ENCODE measurements around the gene BMPR1B. TPM values are rescaled to one million over a fixed set of nuclear protein-coding genes. Genes with fewer than 3 reads are reported as not detected.

BMPR1B gene
- total and polyA plus RNA-seq, 4 donors: 0.27 to 0.70 (median 0.48) TPM

DNA sequence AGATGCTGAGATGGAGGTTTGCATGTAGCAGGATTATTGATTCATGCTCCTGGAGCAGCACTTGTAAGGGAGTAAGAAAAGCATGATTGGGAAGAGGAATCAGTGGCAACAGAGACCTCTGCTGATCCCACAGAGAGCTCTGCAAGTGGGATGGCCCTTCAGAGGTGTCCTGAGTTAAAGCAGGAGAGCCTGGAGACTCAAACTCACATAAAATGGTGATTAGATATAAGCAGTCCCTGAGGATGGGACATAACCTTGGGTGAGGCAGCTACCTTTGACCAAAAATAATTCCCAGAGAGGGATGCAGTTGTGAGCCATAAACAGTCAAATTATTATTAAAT, 25.4 kb upstream of the BMPR1B start:
- Histone ChIP-seq H3K36me3 (ENCODE audit: control insufficient read depth in 4 of 4, insufficient read depth in 3 of 4, low read depth in 1 of 4, low read length in 3 of 4) (no peaks in the 10 kb centered on the region), H3K27ac (ENCODE audit: low read depth in 1 of 2, low read length in 2 of 2) (no peak overlapping the region), H3K9me3 (ENCODE audit: control insufficient read depth in 4 of 4, low read length in 3 of 4) (no peaks in the 10 kb centered on the region), H3K9ac (ENCODE audit: low read depth in 1 of 2, low read length in 2 of 2) (no peak overlapping the region), H3K4me3 (ENCODE audit: low read depth in 1 of 3, low read length in 3 of 3) (no peak overlapping the region), H3K27me3 (ENCODE audit: control insufficient read depth in 4 of 4, insufficient read depth in 4 of 4, low read length in 3 of 4) (no peaks in the 10 kb centered on the region), H3K4me1 (ENCODE audit: control insufficient read depth in 4 of 4, insufficient read depth in 4 of 4, low read length in 3 of 4) (no peaks in the 10 kb centered on the region)
- DNase-seq (ENCODE audit: low spot score): no peak
- TF ChIP-seq, protein P1, sequence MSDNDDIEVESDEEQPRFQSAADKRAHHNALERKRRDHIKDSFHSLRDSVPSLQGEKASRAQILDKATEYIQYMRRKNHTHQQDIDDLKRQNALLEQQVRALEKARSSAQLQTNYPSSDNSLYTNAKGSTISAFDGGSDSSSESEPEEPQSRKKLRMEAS (IDR thresholded peaks at IDR 0.05): no peak
- TF ChIP-seq JUND (IDR thresholded peaks at IDR 0.05) (no peak), HNF4A (conservative IDR thresholded peaks at IDR 0.05) (no peak), FOXA2 (IDR thresholded peaks at IDR 0.05) (no peak), EGR1 (IDR thresholded peaks at IDR 0.05; ENCODE audit: low read depth in 2 of 2) (no peak), SP1 (IDR thresholded peaks at IDR 0.05) (no peak), YY1 (IDR thresholded peaks at IDR 0.05) (no peak), RAD21 (IDR thresholded peaks at IDR 0.05) (no peak), GABPA (IDR thresholded peaks at IDR 0.05 in 1 of 2, conservative IDR thresholded peaks at IDR 0.05 in 1 of 2) (no peak), NR2F2 (IDR thresholded peaks at IDR 0.05) (no peak), REST (IDR thresholded peaks at IDR 0.05) (no peak), TAF1 (conservative IDR thresholded peaks at IDR 0.05) (no peak), FOXA1 (IDR thresholded peaks at IDR 0.05) (no peak)
- TF ChIP-seq, protein P2, sequence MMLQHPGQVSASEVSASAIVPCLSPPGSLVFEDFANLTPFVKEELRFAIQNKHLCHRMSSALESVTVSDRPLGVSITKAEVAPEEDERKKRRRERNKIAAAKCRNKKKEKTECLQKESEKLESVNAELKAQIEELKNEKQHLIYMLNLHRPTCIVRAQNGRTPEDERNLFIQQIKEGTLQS (IDR thresholded peaks at IDR 0.05): no peak

- 86% methylated on average over 6 of the region's 6 CpGs for WGBS
- H3K4me3 ChIP-seq (ENCODE audit: low read depth in 1 of 3, low read length in 3 of 3): no peak overlapping the region
- TF ChIP-seq RAD21 (IDR thresholded peaks at IDR 0.05) (no peak), FOXA2 (IDR thresholded peaks at IDR 0.05) (no peak), TAF1 (conservative IDR thresholded peaks at IDR 0.05) (no peak), GABPA (IDR thresholded peaks at IDR 0.05 in 1 of 2, conservative IDR thresholded peaks at IDR 0.05 in 1 of 2) (no peak), NR2F2 (IDR thresholded peaks at IDR 0.05) (no peak), ZBTB33 (IDR thresholded peaks at IDR 0.05) (no peak)
- DNase-seq (ENCODE audit: low spot score): no peak
- H3K4me1 ChIP-seq (ENCODE audit: control insufficient read depth in 4 of 4, insufficient read depth in 4 of 4, low read length in 3 of 4): no peaks in the 10 kb centered on the region
- H3K9ac ChIP-seq (ENCODE audit: low read depth in 1 of 2, low read length in 2 of 2): no peak overlapping the region
- no peaks in the 10 kb centered on the region for H3K9me3 ChIP-seq (ENCODE audit: control insufficient read depth in 4 of 4, low read length in 3 of 4)
- H3K27me3 ChIP-seq (ENCODE audit: control insufficient read depth in 4 of 4, insufficient read depth in 4 of 4, low read length in 3 of 4): no peaks in the 10 kb centered on the region
- no peak overlapping the region for H3K27ac ChIP-seq (ENCODE audit: low read depth in 1 of 2, low read length in 2 of 2)
- H3K36me3 ChIP-seq (ENCODE audit: control insufficient read depth in 4 of 4, insufficient read depth in 3 of 4, low read depth in 1 of 4, low read length in 3 of 4): no peaks in the 10 kb centered on the region
Measured at GRCh38 chr4:94739741-94740140, 18.0 kb upstream of the BMPR1B start.

All from liver (tissue), 9 donors.